OCI-LY1 (cell line): ENCODE data around the gene PRKG1.

Source experiments
- H2AFZ ChIP-seq: fragments of 200-600 bp; sonication (generic), shearing (Covaris generic); 2 replicates; pipeline ENCODE4 v1.6.0; 2014; ENCODE audit warnings: antibody characterized with exemption, mild to moderate bottlenecking, low read length
- H3F3A ChIP-seq: fragments of 200-600 bp; sonication (generic), shearing (Covaris generic); 2 replicates; pipeline ENCODE4 v1.6.0; 2014; ENCODE audit warnings: mild to moderate bottlenecking, antibody characterized with exemption, low read length, moderate library complexity; ENCODE audit not compliant: insufficient read depth
- H3K27ac ChIP-seq: fragments of 200-600 bp; sonication (generic); 2 replicates; pipeline ENCODE4 v1.5.1; 2014; ENCODE audit warnings: low read length, mixed run types, mild to moderate bottlenecking, low read depth; ENCODE audit not compliant: poor library complexity, severe bottlenecking
- H3K27me3 ChIP-seq: fragments of 200-600 bp; sonication (generic); 2 replicates; pipeline ENCODE4 v1.6.0; 2014; ENCODE audit warnings: antibody characterized with exemption, mild to moderate bottlenecking, low read length, moderate library complexity; ENCODE audit not compliant: insufficient read depth
- H3K36me3 ChIP-seq: fragments of 200-600 bp; sonication (generic); 2 replicates; pipeline ENCODE4 v1.6.1; 2014; ENCODE audit warnings: mild to moderate bottlenecking, antibody characterized with exemption, low read length, moderate library complexity, mixed read lengths; ENCODE audit not compliant: insufficient read depth
- H3K4me1 ChIP-seq: fragments of 200-600 bp; sonication (generic); 2 replicates; pipeline ENCODE4 v1.5.1; 2014; ENCODE audit warnings: mild to moderate bottlenecking, low read length, moderate library complexity; ENCODE audit not compliant: insufficient read depth, severe bottlenecking
- H3K4me2 ChIP-seq: fragments of 200-600 bp; sonication (generic), shearing (Covaris generic); 2 replicates; pipeline ENCODE4 v1.6.1; 2014; ENCODE audit warnings: low read length
- H3K4me3 ChIP-seq: fragments of 200-600 bp; sonication (generic); 2 replicates; pipeline ENCODE4 v1.5.1; 2014; ENCODE audit warnings: low read length, low read depth, mild to moderate bottlenecking, mixed read lengths; ENCODE audit not compliant: poor library complexity, severe bottlenecking
- H3K79me2 ChIP-seq: fragments of 200-600 bp; shearing (Covaris generic); 2 replicates; pipeline ENCODE4 v1.6.1; 2016; ENCODE audit warnings: mixed run types, low read length, mixed read lengths; ENCODE audit not compliant: insufficient read depth
- H3K9ac ChIP-seq: fragments of 200-600 bp; sonication (generic), shearing (Covaris generic); 2 replicates; pipeline ENCODE4 v1.6.1; 2014; ENCODE audit warnings: mild to moderate bottlenecking, low read length, mixed read lengths
- H3K9me2 ChIP-seq: fragments of 200-600 bp; sonication (generic), shearing (Covaris generic); 2 replicates; pipeline ENCODE4 v1.6.1; 2014; ENCODE audit warnings: low read depth, mild to moderate bottlenecking, low read length, mixed read lengths
- H3K9me3 ChIP-seq: fragments of 200-600 bp; shearing (Covaris generic); 2 replicates; pipeline ENCODE4 v1.6.1; 2014; ENCODE audit warnings: low read length, mixed read lengths
- H4K20me1 ChIP-seq: fragments of 200-600 bp; sonication (generic), shearing (Covaris generic); 2 replicates; pipeline ENCODE4 v1.6.0; 2016; ENCODE audit warnings: mild to moderate bottlenecking, low read length; ENCODE audit not compliant: insufficient read depth
- EZH2 ChIP-seq: fragments of 200-600 bp; sonication (generic), shearing (Covaris generic); IDR thresholded peaks from 2 replicates; pipeline ENCODE4 v1.8.0; 2017; ENCODE audit warnings: borderline replicate concordance, mixed run types, mild to moderate bottlenecking, antibody characterized with exemption, low read length, moderate library complexity, mixed read lengths
- TF ChIP-seq, protein P1 (sequence below): fragments of 200-600 bp; sonication (generic), shearing (Covaris generic); IDR thresholded peaks from 2 replicates; pipeline ENCODE4 v1.5.1; 2017; ENCODE audit warnings: mild to moderate bottlenecking, antibody characterized with exemption, low read length, moderate library complexity, mixed read lengths

Gene PRKG1

DNA sequence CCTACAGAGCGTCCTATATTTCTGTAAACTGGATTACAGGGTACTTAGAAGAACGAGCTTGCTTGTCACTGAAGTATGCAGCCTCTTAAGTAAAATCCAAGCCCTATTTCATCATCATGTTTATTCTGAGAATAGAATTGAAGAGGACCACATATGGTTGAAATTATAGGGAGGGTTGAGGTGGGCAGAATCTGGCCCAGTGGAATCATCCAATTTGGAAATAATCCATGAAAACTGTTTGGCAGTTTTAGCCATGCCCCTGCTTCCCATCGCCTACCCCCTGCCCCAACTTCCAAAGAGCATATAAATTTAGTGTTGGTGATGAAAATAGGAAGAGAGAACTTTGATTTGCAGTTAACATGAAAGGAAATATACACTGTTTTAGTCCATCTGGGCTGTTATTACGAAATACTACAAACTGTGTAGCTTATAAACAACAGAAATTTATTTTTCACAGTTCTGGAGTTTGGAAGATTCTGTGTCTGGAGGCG lies 150.4 kb downstream of the PRKG1 start:
- Histone ChIP-seq H3K27me3 (no peaks in the 10 kb centered on the region), H2AFZ (no peak overlapping the region), H3K27ac (no peak overlapping the region)

DNA sequence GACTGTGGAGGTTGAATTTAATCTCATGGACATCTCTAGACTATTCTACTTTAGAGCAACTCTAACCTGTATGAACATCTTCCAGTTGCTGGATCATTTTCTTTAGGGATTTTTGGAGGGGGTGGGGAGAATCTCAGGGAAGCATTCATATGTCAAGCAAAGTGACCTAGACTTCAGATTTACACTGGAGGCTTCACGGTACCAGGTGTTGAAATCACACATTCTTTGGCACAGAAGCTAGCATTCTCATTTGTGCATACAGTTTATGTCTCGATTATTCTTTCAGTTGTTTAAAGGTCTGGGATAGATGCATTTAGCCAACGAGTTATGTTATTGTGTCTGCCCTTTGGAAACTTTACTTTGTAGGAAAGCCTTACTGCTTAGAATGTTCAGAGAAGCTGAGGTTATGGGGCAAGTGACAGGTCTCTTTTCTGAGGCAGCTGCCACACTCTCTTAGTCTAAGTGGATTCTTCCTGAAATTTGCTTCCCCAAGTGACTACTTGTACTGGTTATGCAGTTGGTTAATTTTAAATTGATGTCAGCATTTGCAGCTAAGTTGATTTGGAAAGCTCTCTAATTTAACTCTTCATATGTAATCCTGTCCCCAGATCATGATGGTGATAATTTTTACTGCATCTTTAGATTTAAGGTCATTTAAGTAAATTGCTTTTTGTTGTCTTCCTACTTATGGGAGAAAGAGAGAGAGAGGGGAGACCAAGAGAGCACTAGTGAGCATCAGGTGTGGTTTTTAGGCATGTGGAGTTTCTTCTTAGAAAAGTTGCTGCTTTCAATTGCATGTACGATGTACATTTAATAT lies 153.8 kb downstream of the PRKG1 start:
- no peak overlapping the region for H3K4me3 ChIP-seq
- no peak for TF ChIP-seq EZH2
- TF ChIP-seq, protein P1, sequence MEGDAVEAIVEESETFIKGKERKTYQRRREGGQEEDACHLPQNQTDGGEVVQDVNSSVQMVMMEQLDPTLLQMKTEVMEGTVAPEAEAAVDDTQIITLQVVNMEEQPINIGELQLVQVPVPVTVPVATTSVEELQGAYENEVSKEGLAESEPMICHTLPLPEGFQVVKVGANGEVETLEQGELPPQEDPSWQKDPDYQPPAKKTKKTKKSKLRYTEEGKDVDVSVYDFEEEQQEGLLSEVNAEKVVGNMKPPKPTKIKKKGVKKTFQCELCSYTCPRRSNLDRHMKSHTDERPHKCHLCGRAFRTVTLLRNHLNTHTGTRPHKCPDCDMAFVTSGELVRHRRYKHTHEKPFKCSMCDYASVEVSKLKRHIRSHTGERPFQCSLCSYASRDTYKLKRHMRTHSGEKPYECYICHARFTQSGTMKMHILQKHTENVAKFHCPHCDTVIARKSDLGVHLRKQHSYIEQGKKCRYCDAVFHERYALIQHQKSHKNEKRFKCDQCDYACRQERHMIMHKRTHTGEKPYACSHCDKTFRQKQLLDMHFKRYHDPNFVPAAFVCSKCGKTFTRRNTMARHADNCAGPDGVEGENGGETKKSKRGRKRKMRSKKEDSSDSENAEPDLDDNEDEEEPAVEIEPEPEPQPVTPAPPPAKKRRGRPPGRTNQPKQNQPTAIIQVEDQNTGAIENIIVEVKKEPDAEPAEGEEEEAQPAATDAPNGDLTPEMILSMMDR, result no peak
- no peaks in the 10 kb centered on the region for H3K9me2 ChIP-seq
- H3F3A ChIP-seq, result no peaks in the 10 kb centered on the region
- H3K4me1 ChIP-seq, result no peaks in the 10 kb centered on the region
- H3K27me3 ChIP-seq, result no peaks in the 10 kb centered on the region
- H3K36me3 ChIP-seq, result no peaks in the 10 kb centered on the region
- H3K9me3 ChIP-seq, result no peaks in the 10 kb centered on the region
- no peak overlapping the region for H2AFZ ChIP-seq
- H4K20me1 ChIP-seq, result no peaks in the 10 kb centered on the region
- H3K27ac ChIP-seq, result no peak overlapping the region
- H3K4me2 ChIP-seq, result no peak overlapping the region
- H3K9ac ChIP-seq, result no peak overlapping the region
- no peaks in the 10 kb centered on the region for H3K79me2 ChIP-seq

More for the DNA sequence above, 150.4 kb downstream of the PRKG1 start:
- no peaks in the 10 kb centered on the region for H3F3A ChIP-seq
- no peak overlapping the region for H3K4me2 ChIP-seq
- H3K4me1 ChIP-seq, result no peaks in the 10 kb centered on the region
- H3K36me3 ChIP-seq, result no peaks in the 10 kb centered on the region
- no peak overlapping the region for H3K9ac ChIP-seq
- TF ChIP-seq, protein P1, result no peak
- no peak for TF ChIP-seq EZH2
- H3K79me2 ChIP-seq, result no peaks in the 10 kb centered on the region
- H3K9me3 ChIP-seq, result no peaks in the 10 kb centered on the region
- no peaks in the 10 kb centered on the region for H3K9me2 ChIP-seq
- H4K20me1 ChIP-seq, result no peaks in the 10 kb centered on the region
- no peak overlapping the region for H3K4me3 ChIP-seq

DNA sequence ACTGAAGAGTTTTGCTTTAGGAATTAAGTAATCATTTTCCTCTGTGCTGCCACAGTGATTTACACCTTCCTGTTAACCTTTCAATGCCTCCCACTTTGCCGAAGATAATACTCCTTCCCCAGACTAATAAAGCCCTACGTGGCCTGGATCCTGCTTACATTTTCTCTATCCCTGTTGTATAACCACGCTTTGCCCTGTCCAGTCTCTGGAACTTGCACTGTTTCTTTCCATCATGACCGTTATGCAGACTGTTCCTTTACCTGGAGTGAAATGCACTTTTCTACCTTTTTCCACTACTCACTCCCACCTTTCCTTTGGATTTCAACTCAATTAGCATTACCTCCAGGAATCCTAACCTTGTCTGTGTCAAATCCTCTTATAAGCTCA lies 154.4 kb downstream of the PRKG1 start:
- no peak overlapping the region for H3K4me3 ChIP-seq
- no peaks in the 10 kb centered on the region for H3K4me1 ChIP-seq
- H3K4me2 ChIP-seq, result no peak overlapping the region
- no peaks in the 10 kb centered on the region for H3K27me3 ChIP-seq
- no peaks in the 10 kb centered on the region for H3K9me2 ChIP-seq
- H3K27ac ChIP-seq, result no peak overlapping the region
- H3K9me3 ChIP-seq, result no peaks in the 10 kb centered on the region
- H3K36me3 ChIP-seq, result no peaks in the 10 kb centered on the region
- H3F3A ChIP-seq, result no peaks in the 10 kb centered on the region
- TF ChIP-seq EZH2, result no peak
- H2AFZ ChIP-seq, result no peak overlapping the region
- H4K20me1 ChIP-seq, result no peaks in the 10 kb centered on the region
- no peaks in the 10 kb centered on the region for H3K79me2 ChIP-seq
- H3K9ac ChIP-seq, result no peak overlapping the region
